A549 (cell line): Measurements from ENCODE around the gene LRG1. TPM values are rescaled to one million over a fixed set of nuclear protein-coding genes. Genes with fewer than 3 reads are reported as not detected.

Experiments used
- ATAC-seq, 2 experiments: fragments of 200-7000 bp in 1 of 2; fragments of >200 bp in 1 of 2; cut with Nextera tagmentation in 1 of 2; cut with Tn5 transposase in 1 of 2; 3 replicates each; pipeline versions ENCODE4 v1.8.0 to v1.9.1; 2018 to 2020; ENCODE audit warnings: mild to moderate bottlenecking in 1 of 2, moderate library complexity in 1 of 2
- CTCF ChIA-PET: fragments of 300-600 bp; sonication (Branson Sonifier 250); formaldehyde crosslinking; extraction: SDS; loops from one replicate; lab custom pipeline; 2021; ENCODE audit warnings: antibody characterized with exemption, inconsistent platforms; lab: Yijun Ruan, JAX
- POLR2A ChIA-PET: fragments of 350-600 bp; formaldehyde crosslinking; extraction: SDS; loops from one replicate; lab custom pipeline; 2021; ENCODE audit warnings: antibody characterized with exemption, inconsistent platforms; lab: Yijun Ruan, JAX
- DNase-seq, 2 experiments: peaks; one replicate each; pipeline versions ENCODE4 v3.0.0 to v3.0.0-alpha.2; 2011 to 2016; ENCODE audit warnings: low read depth in 1 of 2, low spot score in 1 of 2
- FAIRE-seq: peaks from 2 replicates; lab custom pipeline; 2011; peaks lifted over from hg19 to GRCh38; lab: Jason Lieb, UNC
- H3K27ac ChIP-seq, 2 experiments: fragments of >200 bp; sonication (Bioruptor Twin); formaldehyde crosslinking; 3 replicates each; pipeline ENCODE4 v1.5.1; 2016 to 2017
- H3K4me1 ChIP-seq: fragments of >200 bp; sonication (Bioruptor Twin); formaldehyde crosslinking; 3 replicates; pipeline ENCODE4 v1.6.1; 2016
- H3K4me2 ChIP-seq: fragments of >200 bp; sonication (Bioruptor Twin); formaldehyde crosslinking; 3 replicates; pipeline ENCODE4 v1.6.1; 2016
- H3K4me3 ChIP-seq: fragments of >200 bp; sonication (Bioruptor Twin); formaldehyde crosslinking; 3 replicates; pipeline ENCODE4 v1.5.1; 2016
- H3K9me3 ChIP-seq: fragments of >200 bp; sonication (Bioruptor Twin); formaldehyde crosslinking; 3 replicates; pipeline ENCODE4 v1.6.1; 2016
- CBX2 ChIP-seq: fragments of 200-600 bp; sonication (generic); IDR thresholded peaks from 2 replicates; pipeline ENCODE4 v1.6.1; 2016; ENCODE audit warnings: low read depth, mild to moderate bottlenecking, borderline replicate concordance
- CBX8 ChIP-seq: fragments of 200-600 bp; sonication (generic); IDR thresholded peaks from 2 replicates; pipeline ENCODE4 v1.6.1; 2016
- CHD2 ChIP-seq: fragments of 150-350 bp; IDR thresholded peaks from 2 replicates; pipeline ENCODE4 v1.6.1; 2014; ENCODE audit warnings: low read length; ENCODE audit not compliant: partially characterized antibody
- CTCF ChIP-seq: fragments of >200 bp; sonication (Bioruptor Twin); formaldehyde crosslinking; IDR thresholded peaks from 3 replicates; pipeline ENCODE4 v1.5.1; 2016
- FOXS1 ChIP-seq: fragments of 250-450 bp; sonication (Bioruptor Pico); IDR thresholded peaks from 2 replicates; pipeline ENCODE4 v1.5.0; 2020; ENCODE audit warnings: mild to moderate bottlenecking, moderate library complexity
- HDAC2 ChIP-seq: fragments of 200-600 bp; sonication (generic); IDR thresholded peaks from 2 replicates; pipeline ENCODE4 v1.6.1; 2016
- HMGXB4 ChIP-seq: fragments of 250-450 bp; sonication (Bioruptor Pico); IDR thresholded peaks from 2 replicates; pipeline ENCODE4 v1.5.0; 2021; ENCODE audit warnings: mild to moderate bottlenecking, moderate library complexity, borderline replicate concordance
- HOXA7 ChIP-seq: fragments of 250-450 bp; sonication (Bioruptor Pico); IDR thresholded peaks from 2 replicates; pipeline ENCODE4 v1.5.0; 2020; ENCODE audit warnings: mild to moderate bottlenecking, moderate library complexity
- JUNB ChIP-seq: fragments of >200 bp; sonication (Bioruptor Twin); formaldehyde crosslinking; IDR thresholded peaks from 2 replicates; pipeline ENCODE4 v1.6.1; 2016
- NR3C1 ChIP-seq: fragments of >200 bp; sonication (Bioruptor Twin); formaldehyde crosslinking; IDR thresholded peaks from 3 replicates; pipeline ENCODE4 v1.6.1; 2017
- POLR2A ChIP-seq: IDR thresholded peaks from 2 replicates; pipeline ENCODE4 v1.6.1; 2012; ENCODE audit warnings: mild to moderate bottlenecking, low read length
- RARB ChIP-seq: fragments of 250-450 bp; sonication (Bioruptor Pico); IDR thresholded peaks from 2 replicates; pipeline ENCODE4 v1.8.0; 2021; ENCODE audit warnings: mild to moderate bottlenecking, moderate library complexity
- RNF2 ChIP-seq: fragments of 200-600 bp; sonication (generic); IDR thresholded peaks from 2 replicates; pipeline ENCODE4 v1.6.1; 2016; ENCODE audit warnings: low read depth, mild to moderate bottlenecking, antibody characterized with exemption, moderate library complexity, borderline replicate concordance
- SMC3 ChIP-seq: fragments of >200 bp; sonication (Bioruptor Twin); formaldehyde crosslinking; IDR thresholded peaks from 3 replicates; pipeline ENCODE4 v1.6.1; 2018; ENCODE audit warnings: inconsistent platforms
- TP53 ChIP-seq: fragments of 250-450 bp; sonication (Bioruptor Pico); IDR thresholded peaks from 2 replicates; pipeline ENCODE4 v1.5.0; 2021; ENCODE audit warnings: mild to moderate bottlenecking, moderate library complexity
- ZC3H11A ChIP-seq: fragments of 450-650 bp; IDR thresholded peaks from 2 replicates; pipeline ENCODE4 v1.6.1; 2014; ENCODE audit warnings: antibody characterized with exemption, mild to moderate bottlenecking
- ZNF302 ChIP-seq: fragments of 250-450 bp; sonication (Bioruptor Pico); IDR thresholded peaks from 2 replicates; pipeline ENCODE4 v1.9.0; 2021; ENCODE audit warnings: inconsistent platforms, mild to moderate bottlenecking, moderate library complexity
- ZSCAN20 ChIP-seq: fragments of 250-450 bp; sonication (Bioruptor Pico); IDR thresholded peaks from 2 replicates; pipeline ENCODE4 v1.8.0; 2022; ENCODE audit warnings: mild to moderate bottlenecking, moderate library complexity
- WGBS: methylation state at CpG from one replicate; pipeline ENCODE4 v1.1.6; 2017; ENCODE audit errors: missing lambda C conversion rate; 5-methylcytosine and 5-hydroxymethylcytosine counted together
- polyA plus RNA-seq, 4 experiments: library from polyadenylated mRNA; depleted of rRNA in 3 of 4; stranded (reverse); fragments of >200 nt; fragmentation: RNase III in 1 of 4; extraction: RNeasy Plus Mini Kit Qiagen cat#74134 plus additional on column Dnase treatment in 1 of 4; gene quantifications; 2 replicates in 3 of 4; 3 replicates in 1 of 4; pipeline ENCODE4 v1.2.3, GENCODE V29; 2011 to 2017
- TF ChIP-seq, protein P1 (sequence below): fragments of 200-600 bp; sonication (generic); IDR thresholded peaks from 2 replicates; pipeline ENCODE4 v1.6.1; 2016; ENCODE audit warnings: antibody characterized with exemption, mild to moderate bottlenecking, moderate library complexity
- TF ChIP-seq, protein P2 (sequence below): IDR thresholded peaks from 2 replicates; pipeline ENCODE4 v1.6.1; 2012
- TF ChIP-seq, protein P3 (sequence below): fragments of 250-450 bp; sonication (Bioruptor Pico); IDR thresholded peaks from 2 replicates; pipeline ENCODE4 v1.5.0; 2020; ENCODE audit warnings: low read depth, mild to moderate bottlenecking, moderate library complexity
- TF ChIP-seq, protein P4 (sequence below): fragments of 150-350 bp; IDR thresholded peaks from 2 replicates; pipeline ENCODE4 v1.6.1; 2014; ENCODE audit warnings: low read depth, mild to moderate bottlenecking, low read length

Gene LRG1
- polyA plus RNA-seq, 2 of the 4 experiments (the other 2 are of a cell fraction), result 0.18 TPM; not detected in 1

DNA sequence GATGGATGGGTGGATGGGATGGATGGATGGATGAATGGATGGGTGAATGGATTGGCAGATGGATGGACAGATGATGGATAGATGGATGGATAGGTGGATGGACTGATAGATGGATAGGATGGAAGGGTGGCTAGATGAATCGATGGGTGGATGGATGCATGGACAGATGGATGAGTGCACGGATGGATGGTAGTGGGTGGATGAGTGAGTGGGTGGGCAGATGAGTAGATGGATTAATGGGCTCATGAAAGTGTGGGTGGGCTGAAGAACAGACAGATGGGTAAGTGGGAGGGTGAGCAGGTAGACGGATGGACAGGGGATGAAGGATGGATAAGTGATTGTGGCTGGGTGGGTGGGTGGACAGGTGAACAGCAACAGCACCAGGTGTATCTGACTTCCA lies 13.9 kb upstream of the LRG1 start:
- DNase-seq, result no peak
- Histone ChIP-seq H3K27ac (no peak overlapping the region), H3K4me3 (no peak overlapping the region), H3K4me1 (peaks cover 13% of the 10 kb centered on the region), H3K9me3 (no peaks in the 10 kb centered on the region), H3K4me2 (no peak overlapping the region)
- TF ChIP-seq ZNF302, result no peak
- TF ChIP-seq HOXA7 (CRISPR knock-in tag), result no peak
- TF ChIP-seq, protein P1, sequence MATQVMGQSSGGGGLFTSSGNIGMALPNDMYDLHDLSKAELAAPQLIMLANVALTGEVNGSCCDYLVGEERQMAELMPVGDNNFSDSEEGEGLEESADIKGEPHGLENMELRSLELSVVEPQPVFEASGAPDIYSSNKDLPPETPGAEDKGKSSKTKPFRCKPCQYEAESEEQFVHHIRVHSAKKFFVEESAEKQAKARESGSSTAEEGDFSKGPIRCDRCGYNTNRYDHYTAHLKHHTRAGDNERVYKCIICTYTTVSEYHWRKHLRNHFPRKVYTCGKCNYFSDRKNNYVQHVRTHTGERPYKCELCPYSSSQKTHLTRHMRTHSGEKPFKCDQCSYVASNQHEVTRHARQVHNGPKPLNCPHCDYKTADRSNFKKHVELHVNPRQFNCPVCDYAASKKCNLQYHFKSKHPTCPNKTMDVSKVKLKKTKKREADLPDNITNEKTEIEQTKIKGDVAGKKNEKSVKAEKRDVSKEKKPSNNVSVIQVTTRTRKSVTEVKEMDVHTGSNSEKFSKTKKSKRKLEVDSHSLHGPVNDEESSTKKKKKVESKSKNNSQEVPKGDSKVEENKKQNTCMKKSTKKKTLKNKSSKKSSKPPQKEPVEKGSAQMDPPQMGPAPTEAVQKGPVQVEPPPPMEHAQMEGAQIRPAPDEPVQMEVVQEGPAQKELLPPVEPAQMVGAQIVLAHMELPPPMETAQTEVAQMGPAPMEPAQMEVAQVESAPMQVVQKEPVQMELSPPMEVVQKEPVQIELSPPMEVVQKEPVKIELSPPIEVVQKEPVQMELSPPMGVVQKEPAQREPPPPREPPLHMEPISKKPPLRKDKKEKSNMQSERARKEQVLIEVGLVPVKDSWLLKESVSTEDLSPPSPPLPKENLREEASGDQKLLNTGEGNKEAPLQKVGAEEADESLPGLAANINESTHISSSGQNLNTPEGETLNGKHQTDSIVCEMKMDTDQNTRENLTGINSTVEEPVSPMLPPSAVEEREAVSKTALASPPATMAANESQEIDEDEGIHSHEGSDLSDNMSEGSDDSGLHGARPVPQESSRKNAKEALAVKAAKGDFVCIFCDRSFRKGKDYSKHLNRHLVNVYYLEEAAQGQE, result no peak
- TF ChIP-seq SMC3, result no peak
- no peak for TF ChIP-seq CBX8
- TF ChIP-seq CHD2, result no peak
- TF ChIP-seq, protein P2, sequence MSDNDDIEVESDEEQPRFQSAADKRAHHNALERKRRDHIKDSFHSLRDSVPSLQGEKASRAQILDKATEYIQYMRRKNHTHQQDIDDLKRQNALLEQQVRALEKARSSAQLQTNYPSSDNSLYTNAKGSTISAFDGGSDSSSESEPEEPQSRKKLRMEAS, result no peak
- no peak for ATAC-seq
- FAIRE-seq, result no peak
- ChIA-PET POLR2A (no interaction called here), CTCF (no interaction called here)
- 92% methylated on average over 3 of the region's 3 CpGs for WGBS

- POLR2A ChIA-PET, result no interaction called here
- TF ChIP-seq RNF2 (no peak), CBX2 (no peak), TP53 (no peak), HDAC2 (no peak), CBX8 (no peak), POLR2A (no peak)
- TF ChIP-seq, protein P3, sequence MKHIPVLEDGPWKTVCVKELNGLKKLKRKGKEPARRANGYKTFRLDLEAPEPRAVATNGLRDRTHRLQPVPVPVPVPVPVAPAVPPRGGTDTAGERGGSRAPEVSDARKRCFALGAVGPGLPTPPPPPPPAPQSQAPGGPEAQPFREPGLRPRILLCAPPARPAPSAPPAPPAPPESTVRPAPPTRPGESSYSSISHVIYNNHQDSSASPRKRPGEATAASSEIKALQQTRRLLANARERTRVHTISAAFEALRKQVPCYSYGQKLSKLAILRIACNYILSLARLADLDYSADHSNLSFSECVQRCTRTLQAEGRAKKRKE (CRISPR knock-in tag), result no peak
Measured at GRCh38 chr19:4553092-4553695, 13.4 kb upstream of the LRG1 start.

GRCh38 chr19:4552525-4552819 lies 12.6 kb upstream of the LRG1 start:
- Histone ChIP-seq H3K4me2 (no peak overlapping the region), H3K4me1 (peaks cover 8% of the 10 kb centered on the region), H3K27ac (no peak overlapping the region), H3K9me3 (no peaks in the 10 kb centered on the region), H3K4me3 (no peak overlapping the region)
- FAIRE-seq, result no peak
- ChIA-PET POLR2A (no interaction called here), CTCF (interaction anchor here (2.1 to 2.4 kb wide), 2 partner anchors 28 to 84 kb away, joined by 5 to 6 read pairs; no protein-coding TSS in a partner anchor)
- TF ChIP-seq, protein P3 (CRISPR knock-in tag), result no peak
- TF ChIP-seq RARB (CRISPR knock-in tag), result no peak
- no peak for TF ChIP-seq CTCF
- TF ChIP-seq NR3C1, result no peak
- TF ChIP-seq HOXA7 (CRISPR knock-in tag), result no peak
- TF ChIP-seq FOXS1 (CRISPR knock-in tag), result no peak
- no peak for TF ChIP-seq RNF2
- TF ChIP-seq ZSCAN20 (CRISPR knock-in tag), result no peak
- TF ChIP-seq HMGXB4, result no peak
- no peak for TF ChIP-seq ZC3H11A
- no peak for TF ChIP-seq SMC3
- TF ChIP-seq JUNB, result no peak
- TF ChIP-seq, protein P4, sequence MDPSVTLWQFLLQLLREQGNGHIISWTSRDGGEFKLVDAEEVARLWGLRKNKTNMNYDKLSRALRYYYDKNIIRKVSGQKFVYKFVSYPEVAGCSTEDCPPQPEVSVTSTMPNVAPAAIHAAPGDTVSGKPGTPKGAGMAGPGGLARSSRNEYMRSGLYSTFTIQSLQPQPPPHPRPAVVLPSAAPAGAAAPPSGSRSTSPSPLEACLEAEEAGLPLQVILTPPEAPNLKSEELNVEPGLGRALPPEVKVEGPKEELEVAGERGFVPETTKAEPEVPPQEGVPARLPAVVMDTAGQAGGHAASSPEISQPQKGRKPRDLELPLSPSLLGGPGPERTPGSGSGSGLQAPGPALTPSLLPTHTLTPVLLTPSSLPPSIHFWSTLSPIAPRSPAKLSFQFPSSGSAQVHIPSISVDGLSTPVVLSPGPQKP, result no peak
- no peak for ATAC-seq
- no peak for DNase-seq
- 70% methylated on average over 9 of the region's 18 CpGs for WGBS

More at GRCh38 chr19:4553092-4553695, 13.4 kb upstream of the LRG1 start:
- CTCF ChIA-PET, result interaction anchor here (2.1 kb wide), 1 partner anchor 29 kb away, joined by 5 read pairs; no protein-coding TSS in a partner anchor
- Histone ChIP-seq H3K27ac (no peak overlapping the region), H3K4me2 (no peak overlapping the region), H3K4me3 (no peak overlapping the region), H3K9me3 (no peaks in the 10 kb centered on the region), H3K4me1 (peaks cover 12% of the 10 kb centered on the region)
- ATAC-seq, result no peak
- DNase-seq, result no peak
- FAIRE-seq, result no peak
